ENCODE results near the gene SLC5A10.

Gene SLC5A10

DNA sequence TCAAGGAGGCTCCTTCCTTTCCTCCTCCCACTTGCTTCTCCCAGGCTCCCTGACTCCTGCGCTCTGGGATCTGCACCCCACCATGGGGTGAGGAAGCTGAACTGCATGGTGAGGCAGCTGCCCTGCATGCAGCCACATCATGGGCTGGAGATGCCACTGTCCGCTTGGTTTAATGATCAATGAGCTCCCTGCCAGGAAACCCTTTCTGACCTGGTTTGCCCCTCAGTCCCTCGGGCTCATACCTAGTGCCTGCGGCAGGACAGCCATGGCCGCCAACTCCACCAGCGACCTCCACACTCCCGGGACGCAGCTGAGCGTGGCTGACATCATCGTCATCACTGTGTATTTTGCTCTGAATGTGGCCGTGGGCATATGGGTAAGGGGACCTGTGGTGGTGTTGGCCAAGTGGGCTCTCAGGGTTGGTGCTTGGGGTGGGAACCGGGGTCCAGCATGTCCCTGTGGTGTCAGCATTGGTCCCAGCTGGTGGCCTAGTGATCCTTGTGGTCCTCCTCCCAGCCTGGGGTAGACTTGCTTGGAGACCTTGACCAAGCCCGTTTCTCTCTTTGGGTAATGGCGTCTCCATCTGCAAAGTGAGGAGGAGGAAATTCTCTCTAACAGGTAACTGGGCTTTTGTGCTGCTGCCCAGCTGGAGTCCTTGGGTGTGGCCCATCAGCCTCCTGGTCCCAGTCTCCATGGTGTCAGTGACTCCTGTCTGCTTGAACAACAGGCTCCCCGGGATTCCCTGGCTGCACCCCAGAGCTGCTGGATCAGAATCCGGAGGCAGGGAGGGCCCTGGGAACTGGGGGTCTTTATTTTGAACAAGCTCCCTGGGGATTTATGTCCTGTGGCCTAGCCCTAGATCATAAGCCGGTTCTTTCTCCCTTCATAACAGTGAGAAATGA, at the start of gene SLC5A10:
Gene SLC5A10 (plus strand): TSS at position 225 of the 902 bp plus-strand sequence. CDS start 41 bp downstream, at position 266.
- TF ChIP-seq, protein P1, sequence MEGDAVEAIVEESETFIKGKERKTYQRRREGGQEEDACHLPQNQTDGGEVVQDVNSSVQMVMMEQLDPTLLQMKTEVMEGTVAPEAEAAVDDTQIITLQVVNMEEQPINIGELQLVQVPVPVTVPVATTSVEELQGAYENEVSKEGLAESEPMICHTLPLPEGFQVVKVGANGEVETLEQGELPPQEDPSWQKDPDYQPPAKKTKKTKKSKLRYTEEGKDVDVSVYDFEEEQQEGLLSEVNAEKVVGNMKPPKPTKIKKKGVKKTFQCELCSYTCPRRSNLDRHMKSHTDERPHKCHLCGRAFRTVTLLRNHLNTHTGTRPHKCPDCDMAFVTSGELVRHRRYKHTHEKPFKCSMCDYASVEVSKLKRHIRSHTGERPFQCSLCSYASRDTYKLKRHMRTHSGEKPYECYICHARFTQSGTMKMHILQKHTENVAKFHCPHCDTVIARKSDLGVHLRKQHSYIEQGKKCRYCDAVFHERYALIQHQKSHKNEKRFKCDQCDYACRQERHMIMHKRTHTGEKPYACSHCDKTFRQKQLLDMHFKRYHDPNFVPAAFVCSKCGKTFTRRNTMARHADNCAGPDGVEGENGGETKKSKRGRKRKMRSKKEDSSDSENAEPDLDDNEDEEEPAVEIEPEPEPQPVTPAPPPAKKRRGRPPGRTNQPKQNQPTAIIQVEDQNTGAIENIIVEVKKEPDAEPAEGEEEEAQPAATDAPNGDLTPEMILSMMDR (IDR thresholded peaks at IDR 0.05; ENCODE audit: insufficient read depth, low read depth, low read length, missing control alignments): peak; percentile 32
- H3K4me3 ChIP-seq (ENCODE audit: low read length): no peak within 1 kb of the TSS
- DNase-seq (ENCODE audit: low read depth): no peak

DNA sequence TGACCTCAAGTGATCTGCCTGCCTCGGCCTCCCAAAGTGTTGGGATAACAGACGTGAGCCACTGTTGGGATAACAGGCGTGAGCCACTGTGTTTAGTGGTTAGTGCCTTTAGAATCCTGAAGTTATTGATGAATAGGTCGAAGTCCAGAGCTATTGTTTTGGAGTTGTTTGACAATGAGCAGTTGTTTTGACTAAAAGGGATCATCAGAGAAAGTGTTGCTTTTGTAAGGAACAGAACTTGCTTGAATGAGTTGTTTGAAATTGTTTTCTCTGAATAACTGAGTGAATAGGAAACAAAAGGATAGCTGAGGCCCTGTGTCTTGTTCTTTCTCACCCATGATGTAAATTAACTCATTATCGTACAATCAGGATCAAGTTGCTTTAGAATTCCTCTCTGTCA, 47.5 kb upstream of the SLC5A10 start:
- TF ChIP-seq, protein P1 (IDR thresholded peaks at IDR 0.05; ENCODE audit: insufficient read depth, low read depth, low read length, missing control alignments): no peak
- no peak for DNase-seq (ENCODE audit: low read depth)
- no peak overlapping the region for H3K4me3 ChIP-seq (ENCODE audit: low read length)

DNA sequence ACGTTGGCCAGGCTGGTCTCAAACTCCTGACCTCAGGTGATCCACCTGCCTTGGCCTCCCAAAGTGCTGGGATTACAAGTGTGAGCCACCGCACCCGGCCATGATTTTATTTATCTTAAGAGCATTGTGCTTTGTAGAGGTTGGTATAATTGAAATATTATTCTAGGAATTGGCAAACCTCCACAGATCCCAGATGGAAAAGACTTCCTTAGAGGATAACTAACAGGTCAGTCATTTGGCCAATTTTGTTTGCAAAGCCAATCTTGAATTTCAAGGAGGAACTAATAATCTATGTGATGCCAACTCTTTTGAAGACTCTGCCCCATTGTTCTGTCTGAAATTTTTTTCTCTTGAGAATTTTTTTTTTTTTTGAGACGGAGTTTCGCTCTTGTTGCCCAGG, 46.7 kb upstream of the SLC5A10 start:
- DNase-seq (ENCODE audit: low read depth): no peak
- TF ChIP-seq, protein P1 (IDR thresholded peaks at IDR 0.05; ENCODE audit: insufficient read depth, low read depth, low read length, missing control alignments): no peak
- no peak overlapping the region for H3K4me3 ChIP-seq (ENCODE audit: low read length)

DNA sequence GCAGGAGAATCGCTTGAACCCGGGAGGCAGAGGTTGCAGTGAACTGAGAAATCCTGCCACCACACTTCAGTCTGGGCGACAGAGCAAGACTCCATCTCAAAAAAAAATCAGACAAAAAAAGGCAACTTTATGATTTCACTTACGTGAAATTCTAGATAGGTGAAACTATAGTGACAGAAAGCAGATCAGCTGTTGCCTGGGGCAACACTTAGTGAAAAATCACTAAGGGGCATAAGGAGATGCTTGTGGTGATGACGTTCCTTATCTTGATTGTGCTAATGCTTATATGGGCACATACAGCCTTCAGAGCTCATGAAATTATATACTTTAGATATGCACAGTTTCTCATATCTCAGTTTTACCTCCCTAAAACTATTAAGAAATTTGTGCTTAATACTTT, 41.6 kb upstream of the SLC5A10 start:
- H3K4me3 ChIP-seq (ENCODE audit: low read length): no peak overlapping the region
- TF ChIP-seq, protein P1 (IDR thresholded peaks at IDR 0.05; ENCODE audit: insufficient read depth, low read depth, low read length, missing control alignments): no peak
- DNase-seq (ENCODE audit: low read depth): no peak

DNA sequence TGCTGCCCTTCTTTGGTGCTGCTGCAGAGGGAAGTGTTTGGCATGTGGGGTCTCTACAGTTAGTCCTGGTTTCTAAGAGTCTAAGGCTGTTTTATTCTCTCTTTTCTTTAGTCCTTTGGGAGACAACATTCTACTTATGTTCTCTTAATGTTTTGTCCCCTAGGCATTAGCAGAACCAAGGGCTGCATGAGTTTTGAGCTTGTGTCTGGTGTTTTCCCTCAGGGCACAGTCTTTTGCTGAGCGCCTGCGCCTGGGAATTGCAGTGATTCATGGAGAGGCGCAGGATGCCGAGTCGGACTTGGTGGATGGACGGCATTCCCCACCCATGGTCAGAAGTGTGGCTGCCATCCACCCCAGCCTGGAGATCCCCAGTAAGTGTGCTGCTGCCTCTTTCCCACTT, 41.1 kb upstream of the SLC5A10 start:
- TF ChIP-seq, protein P1 (IDR thresholded peaks at IDR 0.05; ENCODE audit: insufficient read depth, low read depth, low read length, missing control alignments): no peak
- H3K4me3 ChIP-seq (ENCODE audit: low read length): no peak overlapping the region
- DNase-seq (ENCODE audit: low read depth): no peak

DNA sequence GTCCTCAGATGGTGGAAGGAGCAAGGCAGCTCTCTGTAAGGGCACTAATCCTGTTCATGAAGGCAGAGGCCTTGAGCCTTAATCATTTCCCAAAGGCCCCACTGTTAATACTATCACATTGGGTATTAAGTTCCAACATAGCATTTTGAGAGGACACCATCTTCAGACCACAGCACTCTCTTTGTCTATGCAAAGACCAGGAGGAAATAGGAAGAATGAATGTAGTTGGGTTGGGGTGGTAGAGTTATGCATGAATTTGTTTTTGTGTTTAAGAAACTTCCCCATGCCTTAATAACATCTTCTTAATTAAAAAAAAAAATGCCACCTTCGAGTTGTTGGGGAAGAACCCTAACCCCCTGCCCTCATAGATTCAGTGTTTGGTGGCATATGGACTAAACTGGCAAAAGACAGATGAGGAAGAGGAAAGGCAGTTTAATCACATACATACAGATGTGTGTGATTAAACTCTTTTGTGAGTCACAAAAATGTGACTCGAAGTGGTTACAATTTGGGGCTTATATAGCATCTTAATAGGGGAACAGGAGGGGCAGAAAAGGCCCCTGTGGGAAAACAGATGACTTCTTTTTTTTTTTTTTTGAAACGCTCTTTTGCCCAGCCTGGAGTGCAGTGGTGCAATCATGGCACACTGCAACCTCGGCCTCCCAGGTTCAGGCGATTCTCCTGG, 35.0 kb upstream of the SLC5A10 start:
- no peak overlapping the region for H3K4me3 ChIP-seq (ENCODE audit: low read length)
- TF ChIP-seq, protein P1 (IDR thresholded peaks at IDR 0.05; ENCODE audit: insufficient read depth, low read depth, low read length, missing control alignments): no peak
- DNase-seq (ENCODE audit: low read depth): no peak

Data from epithelial cell of esophagus (primary cell).